ENCODE data around the gene RPL12.
A peak's percentile ranks its signal among the peaks of the same experiment; 100 is the strongest.

The RPL12 gene

DNA sequence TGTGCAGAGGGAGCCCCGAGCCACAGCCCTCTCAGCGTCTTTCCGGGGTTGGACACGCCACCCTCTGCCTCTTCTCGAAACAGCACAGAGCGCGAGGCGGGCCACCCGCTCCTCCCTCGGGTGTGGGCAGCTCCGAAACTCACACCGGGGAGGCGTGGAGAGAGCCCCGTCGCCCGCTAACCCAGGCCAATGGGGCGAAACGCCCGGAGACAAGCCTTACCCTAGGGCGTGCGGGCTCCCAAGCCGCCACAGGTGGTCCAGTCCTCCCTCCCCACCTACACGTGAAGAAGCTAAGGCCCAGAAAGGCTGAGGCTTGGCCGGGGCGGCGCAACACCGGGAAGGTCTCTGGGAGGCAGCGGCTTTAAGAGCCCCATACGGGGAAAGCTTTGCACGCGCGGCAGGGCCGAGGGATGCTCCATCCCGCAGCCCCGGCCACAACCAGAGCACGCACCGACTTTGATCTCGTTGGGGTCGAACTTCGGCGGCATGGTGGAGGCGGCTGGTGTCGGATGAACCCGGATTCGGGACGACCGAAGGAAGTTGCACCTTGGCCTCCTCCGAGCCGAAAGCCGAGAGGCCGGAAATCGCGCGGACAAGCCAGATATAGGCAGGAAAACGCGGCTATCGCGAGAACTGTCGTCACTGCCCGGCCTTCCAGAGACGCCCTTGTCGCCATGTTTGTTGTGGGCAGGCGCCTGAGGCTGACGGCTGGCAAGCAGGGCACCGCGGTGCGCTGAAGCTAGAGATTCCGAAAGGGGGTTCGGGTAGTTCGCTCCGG lies at the start of gene RPL12, which contains the start of gene LRSAM1:
RPL12 (minus strand) TSS at position 577 of the 778 bp plus-strand sequence; CDS start at position 488, 89 bp downstream.
LRSAM1 (plus strand) TSS at position 681 of the 778 bp plus-strand sequence. CDS start 3,018 bp downstream, outside the sequence.
- DNase-seq, result peak; percentile 98

- no peak for DNase-seq
Measured at GRCh38 chr9:127500862-127501261, 49.7 kb upstream of the RPL12 start.

GRCh38 chr9:127500399-127500798 lies 49.2 kb upstream of the RPL12 start:
- no peak for DNase-seq

DNA sequence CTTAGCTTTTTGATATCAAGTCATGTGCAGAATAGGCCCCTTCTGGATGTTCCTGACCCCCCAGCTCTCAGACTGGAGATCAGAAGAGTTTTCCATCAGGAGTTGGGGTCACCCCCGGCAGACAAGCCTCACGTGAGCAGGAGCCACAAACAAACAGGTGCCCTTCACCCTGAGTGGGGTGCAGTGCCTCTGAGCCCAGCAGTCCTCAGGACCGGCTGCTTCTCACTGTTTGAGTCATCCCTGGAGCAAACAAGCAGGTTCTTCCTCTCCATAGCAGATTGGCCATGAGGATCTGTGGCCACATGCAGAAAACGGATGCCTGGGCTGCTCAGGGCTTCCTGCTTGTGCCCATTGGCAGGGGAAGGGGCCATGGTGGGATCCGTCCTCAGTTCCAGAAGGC lies 47.1 kb upstream of the RPL12 start:
- no peak for DNase-seq

- no peak for DNase-seq
Measured at GRCh38 chr9:127497656-127498290, 46.6 kb upstream of the RPL12 start.

DNA sequence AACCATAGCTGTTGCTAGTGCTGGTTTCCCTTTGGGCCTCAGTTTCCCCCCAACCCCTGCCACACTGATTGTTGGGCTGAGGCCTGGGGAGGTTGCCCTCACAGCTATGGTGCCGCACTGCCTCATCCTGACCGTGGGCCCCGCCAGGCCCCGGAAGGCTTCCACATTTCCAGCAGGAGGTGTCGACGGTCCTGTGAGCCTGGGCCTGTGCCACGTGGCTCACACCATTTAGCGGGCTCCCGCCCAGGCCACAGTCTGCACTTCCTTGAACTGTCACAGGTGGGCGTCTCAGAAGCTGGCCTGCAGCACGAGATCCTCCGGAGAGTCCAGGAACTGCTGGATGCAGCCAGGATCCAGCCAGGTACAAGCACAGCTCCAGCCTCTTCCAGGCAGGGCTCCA lies 45.8 kb upstream of the RPL12 start:
- DNase-seq, result no peak

- DNase-seq, result no peak
Measured at GRCh38 chr9:127495884-127496555, 44.8 kb upstream of the RPL12 start.

GRCh38 chr9:127494304-127494702 lies 43.1 kb upstream of the RPL12 start:
- DNase-seq, result no peak

GRCh38 chr9:127493592-127494303 lies 42.5 kb upstream of the RPL12 start:
- no peak for DNase-seq

GRCh38 chr9:127492616-127493015 lies 41.4 kb upstream of the RPL12 start:
- no peak for DNase-seq

DNA sequence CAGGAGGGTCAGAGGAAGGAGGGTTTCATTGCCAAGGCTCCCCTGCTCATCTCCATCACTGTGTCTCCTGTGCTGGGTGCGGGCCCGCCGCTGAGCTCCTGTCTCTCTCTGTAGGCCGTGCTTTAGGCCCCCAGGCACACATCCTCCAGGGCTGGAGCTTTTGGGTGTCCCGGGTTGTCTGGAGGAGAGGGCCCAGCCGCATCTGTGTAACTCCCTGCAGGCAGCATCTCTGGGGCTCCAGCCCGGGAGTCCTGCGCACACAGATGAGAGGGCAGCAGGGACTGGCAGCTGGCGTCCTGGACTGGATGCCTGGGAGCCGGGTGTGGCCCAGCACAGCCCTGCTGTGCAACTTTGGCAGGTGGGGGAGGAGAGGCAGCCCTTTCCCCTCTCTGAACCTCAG lies 40.3 kb upstream of the RPL12 start:
- no peak for DNase-seq

- DNase-seq, result no peak
Measured at GRCh38 chr9:127490535-127491230, 39.5 kb upstream of the RPL12 start.

DNA sequence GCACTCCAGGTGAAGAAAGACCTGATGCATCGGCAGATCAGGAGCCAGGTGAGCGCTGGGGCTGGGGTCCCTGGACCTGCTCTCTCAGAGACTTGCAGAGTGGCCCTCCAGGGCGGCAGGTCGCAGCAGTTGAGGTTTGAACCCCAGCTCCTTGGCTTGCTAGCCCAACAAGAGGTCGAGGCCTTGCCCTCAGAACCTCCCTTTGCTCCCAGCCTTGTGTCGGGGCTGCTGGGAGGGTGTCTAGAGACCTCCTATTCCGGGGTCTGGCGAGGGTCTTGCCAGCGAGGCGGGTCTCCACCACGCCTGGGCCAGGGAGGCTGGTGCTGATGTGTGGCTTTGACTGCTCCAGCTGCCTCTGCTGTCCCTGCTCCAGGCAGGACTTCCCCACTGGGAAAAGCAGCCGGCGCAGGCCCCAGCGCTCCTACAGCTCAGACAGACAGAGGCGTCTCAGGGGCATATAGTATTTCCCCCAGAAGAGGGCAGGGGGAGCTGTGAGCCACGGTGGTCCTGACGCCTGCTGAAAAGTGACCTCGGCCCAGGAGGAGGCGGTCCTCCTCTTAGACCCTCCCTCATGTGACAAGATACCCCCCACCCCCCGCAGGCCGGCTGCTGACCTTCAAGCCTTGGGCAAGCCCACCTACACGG lies 38.4 kb upstream of the RPL12 start:
- DNase-seq, result no peak

DNA sequence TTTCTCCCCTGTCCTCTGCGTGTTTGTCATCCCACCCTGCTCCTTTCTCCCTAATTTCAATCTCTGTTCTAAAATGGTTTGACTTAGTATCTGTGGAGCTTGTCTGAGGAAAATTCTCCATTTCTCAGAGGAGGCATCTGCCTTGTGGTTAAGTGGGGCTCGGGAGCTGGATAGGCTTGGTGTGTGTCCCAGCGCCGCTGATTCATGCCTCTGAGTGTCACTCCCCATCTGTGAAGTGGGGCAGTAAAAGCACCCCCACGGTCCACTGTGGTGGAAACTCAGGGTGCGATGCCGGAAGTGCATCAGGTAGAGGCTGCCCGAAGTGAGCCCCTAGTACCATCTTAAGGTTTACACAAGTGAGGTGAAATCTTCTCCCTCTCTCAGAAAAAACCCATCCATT lies 37.7 kb upstream of the RPL12 start:
- DNase-seq, result no peak

- no peak for DNase-seq
Measured at GRCh38 chr9:127485995-127486394, 34.8 kb upstream of the RPL12 start.

- no peak for DNase-seq
Measured at GRCh38 chr9:127482662-127483061, 31.5 kb upstream of the RPL12 start.

DNA sequence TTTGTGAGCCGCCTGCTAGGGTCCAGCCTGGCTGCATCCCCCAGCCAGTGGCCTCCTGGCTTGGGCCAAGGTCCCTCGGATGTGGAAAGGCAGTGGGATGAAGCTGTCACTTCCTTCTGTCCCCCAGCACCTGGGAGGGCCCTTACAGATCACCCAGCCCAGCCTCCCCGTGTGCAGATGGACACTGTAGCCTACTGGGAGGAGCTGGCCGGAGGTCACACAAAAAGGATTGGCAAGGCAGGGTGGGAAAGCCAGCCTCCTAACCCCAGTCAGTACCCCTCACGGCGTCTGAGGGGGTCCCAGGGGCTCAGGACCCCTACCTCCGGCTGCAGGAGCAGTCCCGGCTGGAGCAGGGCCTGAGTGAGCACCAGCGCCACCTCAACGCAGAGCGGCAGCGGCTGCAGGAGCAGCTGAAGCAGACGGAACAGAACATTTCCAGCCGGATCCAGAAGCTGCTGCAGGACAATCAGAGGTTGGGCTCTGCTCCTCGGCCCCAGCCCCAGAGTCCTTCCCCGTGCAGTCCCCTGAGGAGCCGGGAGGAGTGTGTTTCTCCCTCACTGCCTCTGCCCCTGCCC lies 28.4 kb upstream of the RPL12 start:
- no peak for DNase-seq

GRCh38 chr9:127474592-127474991 lies 23.4 kb upstream of the RPL12 start:
- no peak for DNase-seq

GRCh38 chr9:127473932-127474331 lies 22.7 kb upstream of the RPL12 start:
- no peak for DNase-seq

GRCh38 chr9:127473501-127473900 lies 22.3 kb upstream of the RPL12 start:
- DNase-seq, result no peak

- DNase-seq, result no peak
Measured at GRCh38 chr9:127470662-127471061, 19.5 kb upstream of the RPL12 start.

DNA sequence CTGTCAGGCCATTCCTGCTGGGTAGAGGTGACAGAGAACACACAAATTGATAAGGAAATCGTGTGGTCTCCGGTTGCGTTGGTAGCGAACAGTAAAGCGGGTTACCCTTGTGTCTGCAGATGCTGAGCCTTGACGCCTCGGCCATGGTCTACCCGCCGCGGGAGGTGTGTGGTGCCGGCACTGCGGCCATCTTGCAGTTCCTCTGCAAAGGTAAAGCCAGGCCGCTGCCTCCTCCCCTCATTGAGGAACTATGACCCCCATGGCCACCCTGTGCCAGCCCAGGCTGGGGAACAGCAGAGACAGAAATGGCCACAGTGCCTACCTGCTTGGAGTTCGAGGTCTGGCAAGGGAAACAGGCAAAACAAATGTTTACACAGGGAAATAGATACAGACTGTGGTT lies 16.4 kb upstream of the RPL12 start:
- no peak for DNase-seq

Measured in activated CD4-positive, alpha-beta T cell treated with anti-CD3 and anti-CD28 coated beads, Interleukin-2, Interleukin-6, amounts not matched to agents 100 ng/mL and 50 ng/mL, durations not matched to agents 16 hours and 8 hours (primary cell).